HG03342 (cell line): Measurements from ENCODE around the gene PDZD11.
"Not testable (repeated sequence)": the region's sequence is repeated elsewhere in the genome, so short reads cannot be mapped to it uniquely, and the experiment has no call there.

ENCODE experiments used
- ATAC-seq: cut with Tn5 transposase; IDR thresholded peaks from one replicate; pipeline ENCODE4 v1.9.1; 2021; ENCODE audit warnings: mild to moderate bottlenecking, moderate library complexity; ENCODE audit not compliant: unreplicated experiment

PDZD11 gene, protein sequence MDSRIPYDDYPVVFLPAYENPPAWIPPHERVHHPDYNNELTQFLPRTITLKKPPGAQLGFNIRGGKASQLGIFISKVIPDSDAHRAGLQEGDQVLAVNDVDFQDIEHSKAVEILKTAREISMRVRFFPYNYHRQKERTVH

DNA sequence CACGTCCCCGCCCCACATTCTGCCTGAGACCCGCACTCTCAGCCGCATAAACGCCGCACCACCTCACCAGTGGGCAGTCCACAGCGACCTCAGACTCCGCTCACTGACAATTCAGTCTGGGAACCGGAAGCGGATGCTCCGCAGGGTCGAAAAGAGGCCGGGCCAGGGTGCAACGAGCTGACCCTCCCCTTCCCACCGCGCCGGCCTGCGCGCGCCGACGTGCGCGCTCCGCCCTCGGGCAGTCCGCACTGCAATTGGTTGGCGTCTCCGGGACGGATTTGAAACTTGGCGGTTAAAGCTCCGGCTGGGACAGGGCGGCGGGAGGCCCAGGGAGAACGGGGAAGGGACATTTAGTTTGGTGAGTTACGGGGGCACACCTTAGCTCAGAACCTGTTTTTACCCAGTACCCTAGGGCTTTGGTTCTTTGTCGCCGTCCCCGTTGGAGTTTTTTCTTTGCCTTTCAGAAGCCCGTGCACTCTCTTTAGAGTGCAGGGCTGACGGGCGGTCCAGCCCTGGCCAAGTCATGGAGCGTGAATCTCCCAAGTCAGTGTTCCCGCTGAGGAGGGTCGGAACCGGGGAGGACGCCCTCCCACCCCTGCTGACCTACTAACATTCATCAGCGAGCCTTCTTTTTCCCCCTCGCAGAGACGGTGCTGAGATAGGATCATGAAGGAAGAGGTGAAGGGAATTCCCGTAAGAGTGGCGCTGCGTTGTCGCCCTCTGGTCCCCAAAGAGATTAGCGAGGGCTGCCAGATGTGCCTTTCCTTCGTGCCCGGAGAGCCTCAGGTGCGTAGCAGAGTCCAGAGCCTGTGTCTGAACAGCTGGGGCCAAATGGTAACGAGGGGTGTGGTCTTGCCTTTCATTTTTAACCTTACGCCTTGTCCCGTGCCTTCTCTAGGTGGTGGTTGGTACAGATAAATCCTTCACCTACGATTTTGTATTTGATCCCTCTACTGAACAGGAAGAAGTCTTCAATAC is at the start of gene PDZD11, which contains the start of gene KIF4A:
Gene PDZD11, minus strand, starts transcription at position 135 of the 978 bp plus-strand sequence. CDS start 586 bp downstream, outside the sequence.
Gene KIF4A, plus strand, starts transcription at position 312 of the 978 bp plus-strand sequence. Its CDS starts 355 bp downstream, at position 667.
- peak; percentile 96 for ATAC-seq

- no peak for ATAC-seq
These were observed 48.6 kb upstream of the PDZD11 start for GRCh38 chrX:70338290-70338689.

- ATAC-seq, result peak; percentile 100
These were observed 47.0 kb upstream of the PDZD11 start for GRCh38 chrX:70336767-70337166.

DNA sequence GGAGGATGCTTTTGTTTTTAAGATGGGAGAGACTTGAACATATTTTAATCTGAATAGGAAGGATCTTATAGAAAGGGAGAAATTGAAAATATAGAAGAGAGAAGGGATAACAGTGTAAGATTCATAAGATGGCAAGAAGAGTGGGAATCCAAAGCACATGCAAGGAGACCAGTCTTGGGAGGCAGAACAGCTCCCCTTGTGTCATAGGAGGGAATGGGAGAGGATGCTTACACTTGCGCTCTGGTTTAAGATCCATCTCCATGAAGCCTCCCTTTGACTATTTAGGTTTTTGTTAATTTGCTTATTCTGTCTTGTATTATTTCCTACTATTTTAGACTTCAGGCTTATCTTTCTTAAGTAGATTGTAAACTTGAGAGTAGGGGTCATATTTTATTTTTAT is 42.9 kb upstream of the PDZD11 start:
- no peak for ATAC-seq

DNA sequence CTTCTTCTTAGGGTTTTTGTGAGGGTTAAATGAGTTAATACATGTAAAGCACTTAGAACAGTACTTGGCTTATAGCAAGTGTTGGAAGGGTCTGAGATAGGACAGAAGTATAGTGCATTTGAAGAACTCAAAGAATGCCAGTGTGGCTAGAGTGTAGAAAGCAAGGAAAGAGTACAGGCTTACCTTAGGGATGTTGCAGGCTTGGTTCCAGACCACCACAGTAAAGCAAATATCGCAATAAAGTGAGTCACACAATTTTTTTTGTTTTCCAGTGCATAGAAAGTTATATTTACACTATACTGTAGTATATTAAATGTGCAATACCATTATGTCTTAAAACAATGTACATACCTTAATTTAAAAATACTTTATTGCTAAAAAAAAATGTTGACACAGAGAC is 41.4 kb upstream of the PDZD11 start:
- ATAC-seq, result no peak

GRCh38 chrX:70324326-70324725 is 34.6 kb upstream of the PDZD11 start:
- ATAC-seq, result no peak

- not testable (repeated sequence) for ATAC-seq
These were observed 33.9 kb upstream of the PDZD11 start for GRCh38 chrX:70323628-70324027.

DNA sequence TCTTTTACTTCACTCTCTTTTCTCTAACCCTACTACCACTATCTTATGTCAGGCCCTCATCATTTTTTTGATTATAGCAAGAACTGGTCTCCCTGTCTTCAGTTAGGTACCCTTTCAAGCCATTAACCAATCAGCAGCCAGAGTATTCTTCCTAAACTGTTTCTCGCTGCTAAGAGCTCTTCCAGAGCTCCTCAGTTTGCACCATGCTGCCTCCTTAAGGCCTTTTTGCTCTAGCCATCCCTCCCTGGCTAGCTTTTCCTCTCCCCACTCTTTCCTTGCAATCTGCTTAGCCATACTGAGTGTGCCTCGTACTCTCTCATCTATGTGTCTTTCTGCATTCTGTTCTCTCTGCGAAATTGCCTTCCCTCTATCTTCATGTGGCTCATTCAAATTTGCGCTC is 33.1 kb upstream of the PDZD11 start:
- no peak for ATAC-seq

GRCh38 chrX:70313503-70313902 is 23.8 kb upstream of the PDZD11 start:
- no peak for ATAC-seq

DNA sequence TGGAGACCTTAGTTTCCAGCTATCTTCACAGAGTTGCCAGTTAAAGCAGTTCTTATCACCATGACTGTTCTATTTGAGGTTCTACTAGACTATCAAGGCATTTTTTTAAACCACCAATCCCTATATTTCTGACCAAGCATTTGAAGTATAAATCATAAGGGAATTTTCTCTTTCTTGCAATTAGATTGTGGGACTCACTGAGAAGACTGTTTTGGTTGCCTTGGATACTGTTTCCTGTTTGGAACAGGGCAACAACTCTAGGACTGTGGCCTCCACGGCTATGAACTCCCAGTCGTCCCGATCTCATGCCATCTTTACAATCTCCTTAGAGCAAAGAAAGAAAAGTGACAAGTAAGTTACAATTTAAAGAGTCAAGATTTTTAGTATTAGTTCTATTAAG is 12.0 kb upstream of the PDZD11 start:
- no peak for ATAC-seq

DNA sequence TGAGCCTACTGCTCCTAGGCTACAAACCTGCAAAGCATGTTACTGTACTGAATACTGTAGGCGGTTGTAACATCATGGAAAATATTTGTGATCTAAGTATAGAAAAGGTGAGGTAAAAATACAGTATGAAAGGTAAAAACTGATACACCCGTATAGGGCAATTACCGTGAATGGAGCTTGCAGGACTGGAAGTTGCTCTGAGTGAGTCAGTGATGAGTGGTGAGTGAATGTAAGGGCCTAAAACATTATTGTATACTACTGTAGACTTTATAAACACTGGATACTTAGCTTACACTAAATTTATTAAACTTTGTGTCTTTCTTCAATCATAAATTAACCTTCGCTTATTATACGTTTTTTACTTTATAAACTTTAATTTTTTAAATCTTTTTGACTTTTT is 3.9 kb upstream of the PDZD11 start:
- no peak for ATAC-seq

GRCh38 chrX:70292788-70293187 is 3.1 kb upstream of the PDZD11 start:
- ATAC-seq, result no peak

- no peak for ATAC-seq
These were observed 447 bp downstream of the PDZD11 start for GRCh38 chrX:70289168-70289792.

DNA sequence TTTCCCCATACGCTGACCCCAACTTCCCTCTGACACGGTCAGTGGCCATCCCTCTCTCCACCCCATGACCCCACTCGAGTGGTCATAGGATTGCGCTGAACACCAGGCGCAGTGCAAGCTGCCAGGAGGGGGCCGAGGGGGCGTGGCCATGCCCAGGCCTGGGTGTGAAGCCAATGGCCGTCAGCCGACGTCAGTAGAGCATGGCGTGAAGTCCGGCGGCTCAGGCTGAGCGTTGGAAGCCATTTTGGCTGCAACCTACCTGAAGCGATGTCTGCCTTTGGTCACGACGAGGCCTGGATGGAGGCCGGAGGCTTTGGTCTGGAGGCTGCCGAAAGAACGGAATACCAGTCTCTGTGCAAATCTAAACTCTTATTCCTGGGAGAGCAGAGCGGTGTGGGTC is 7.8 kb downstream of the PDZD11 start, which contains the start of gene RAB41:
Gene RAB41, plus strand, starts transcription at position 222 of the 400 bp plus-strand sequence. Its CDS starts 46 bp downstream, at position 268.
- no peak for ATAC-seq

GRCh38 chrX:70280573-70280972 is 9.2 kb downstream of the PDZD11 start:
- ATAC-seq, result no peak

GRCh38 chrX:70279081-70279480 is 10.6 kb downstream of the PDZD11 start:
- no peak for ATAC-seq

DNA sequence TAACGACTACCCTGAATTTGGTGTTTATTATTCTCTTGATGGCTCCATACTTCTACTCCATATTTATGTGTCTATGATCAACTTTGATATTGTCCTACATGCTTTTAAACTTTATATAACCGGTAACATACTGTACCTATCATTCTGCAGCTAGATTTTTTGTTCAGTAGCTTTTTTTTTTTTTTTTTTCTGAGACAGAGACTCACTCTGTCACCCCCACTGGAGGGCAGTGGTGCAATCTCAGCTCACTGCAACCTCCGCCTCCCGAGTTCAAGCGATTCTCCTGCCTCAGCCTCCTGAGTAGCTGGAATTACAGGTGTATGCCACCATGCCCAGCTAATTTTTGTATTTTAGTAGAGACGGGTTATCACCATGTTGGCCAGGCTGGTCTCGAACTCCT is 15.7 kb downstream of the PDZD11 start:
- not testable (repeated sequence) for ATAC-seq

DNA sequence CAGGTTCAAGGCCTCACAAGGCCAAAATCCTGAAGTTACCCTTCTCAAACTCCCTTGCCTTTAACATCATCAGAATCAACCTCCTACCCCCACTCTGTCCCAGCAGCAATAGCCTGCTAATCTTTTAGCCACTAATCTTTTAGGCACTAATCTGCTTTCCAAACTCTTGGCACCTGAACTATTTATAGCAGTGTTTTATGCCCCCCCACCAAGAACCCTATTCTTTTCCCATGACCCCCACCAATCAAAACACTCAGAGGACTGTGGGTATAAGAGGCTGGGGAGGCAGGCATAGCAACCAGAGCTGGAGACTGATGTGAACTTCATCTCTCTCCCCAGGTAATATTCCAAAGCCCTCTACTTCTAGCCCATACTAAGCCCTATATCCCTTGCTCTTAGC is 21.7 kb downstream of the PDZD11 start, which contains the start of gene ARR3:
Gene ARR3, plus strand, starts transcription at position 301 of the 400 bp plus-strand sequence. CDS start 1,052 bp downstream, outside the sequence.
- ATAC-seq, result no peak

DNA sequence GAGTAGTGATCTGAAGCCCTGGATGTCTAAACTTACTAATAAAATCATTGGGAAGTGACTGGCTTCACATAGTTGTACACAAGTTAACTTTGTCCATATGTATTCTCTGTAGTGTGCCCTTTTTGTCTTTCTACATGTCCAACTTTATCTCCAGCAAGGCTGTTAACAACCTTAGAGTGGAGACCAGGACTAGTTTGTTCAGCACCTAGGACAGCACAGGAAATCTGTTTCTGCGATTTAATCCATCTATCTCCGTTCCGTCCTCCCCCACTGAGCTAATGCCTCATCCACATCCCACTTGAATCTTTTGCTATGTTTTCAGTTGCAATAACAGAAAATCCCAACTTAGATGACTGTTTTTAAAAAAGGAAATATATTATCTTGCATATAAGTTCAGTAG is 24.9 kb downstream of the PDZD11 start:
- no peak for ATAC-seq

GRCh38 chrX:70262952-70263567 is 26.7 kb downstream of the PDZD11 start:
- no peak for ATAC-seq

DNA sequence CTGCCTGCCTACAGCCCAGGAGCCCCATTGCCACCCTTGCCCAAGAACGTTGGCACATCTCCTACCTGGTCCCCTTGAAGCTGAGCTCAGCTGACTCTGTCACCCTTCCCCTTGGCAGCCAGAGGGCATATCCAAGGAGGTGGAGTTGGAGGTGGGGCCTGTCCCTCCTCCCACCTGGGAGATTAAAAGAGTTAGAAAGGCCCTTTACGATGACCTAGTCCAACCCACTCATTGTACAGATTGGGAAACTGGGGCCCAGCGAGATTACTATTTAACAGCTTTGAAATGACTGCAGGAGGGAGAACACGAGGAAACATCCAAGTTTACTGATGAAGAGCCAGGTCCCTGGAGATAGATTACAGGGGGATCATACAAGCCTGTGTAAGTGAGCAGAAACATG is 29.6 kb downstream of the PDZD11 start, which contains the start of gene P2RY4:
Gene P2RY4, minus strand, starts transcription at position 101 of the 400 bp plus-strand sequence. CDS start 580 bp downstream, outside the sequence.
- ATAC-seq, result no peak
